Umbilical cord (tissue), 2 donors: ENCODE data around the gene PLA2G4E. TPM values are rescaled to one million over a fixed set of nuclear protein-coding genes. Genes with fewer than 3 reads are reported as not detected.

Experiments
- DNase-seq: peaks from one replicate; pipeline ENCODE4 v3.0.0-alpha.2; 2015; ENCODE audit warnings: low spot score
- total RNA-seq: library from RNA; depleted of rRNA; stranded (reverse); fragments of >200 nt; gene quantifications from one replicate; pipeline ENCODE4 v1.2.3, GENCODE V29; 2014; ENCODE audit warnings: low replicate concordance; ENCODE audit not compliant: insufficient read depth

The PLA2G4E gene
- total RNA-seq, 1 donor from 2014 or later: 0.72 TPM

DNA sequence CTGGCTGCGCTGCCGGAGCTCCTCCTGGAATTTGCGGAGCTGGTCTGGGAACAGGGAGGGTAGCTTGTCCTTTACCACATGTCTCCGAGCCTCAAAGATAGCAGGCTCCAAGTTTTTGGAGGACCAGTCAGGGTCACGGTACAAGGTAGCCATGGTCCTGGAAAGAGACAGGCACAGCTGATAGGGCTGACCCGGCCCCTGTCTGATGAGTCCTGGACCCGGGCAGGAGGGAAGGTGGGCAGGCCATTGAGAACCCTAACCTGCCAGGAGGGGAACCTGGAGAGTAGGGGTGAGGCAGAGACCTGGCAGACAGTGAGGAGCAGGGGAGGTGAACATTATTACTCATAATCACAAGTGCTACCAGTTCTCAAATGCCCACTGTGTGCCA lies 28.0 kb downstream of the PLA2G4E start:
- no peak for DNase-seq

DNA sequence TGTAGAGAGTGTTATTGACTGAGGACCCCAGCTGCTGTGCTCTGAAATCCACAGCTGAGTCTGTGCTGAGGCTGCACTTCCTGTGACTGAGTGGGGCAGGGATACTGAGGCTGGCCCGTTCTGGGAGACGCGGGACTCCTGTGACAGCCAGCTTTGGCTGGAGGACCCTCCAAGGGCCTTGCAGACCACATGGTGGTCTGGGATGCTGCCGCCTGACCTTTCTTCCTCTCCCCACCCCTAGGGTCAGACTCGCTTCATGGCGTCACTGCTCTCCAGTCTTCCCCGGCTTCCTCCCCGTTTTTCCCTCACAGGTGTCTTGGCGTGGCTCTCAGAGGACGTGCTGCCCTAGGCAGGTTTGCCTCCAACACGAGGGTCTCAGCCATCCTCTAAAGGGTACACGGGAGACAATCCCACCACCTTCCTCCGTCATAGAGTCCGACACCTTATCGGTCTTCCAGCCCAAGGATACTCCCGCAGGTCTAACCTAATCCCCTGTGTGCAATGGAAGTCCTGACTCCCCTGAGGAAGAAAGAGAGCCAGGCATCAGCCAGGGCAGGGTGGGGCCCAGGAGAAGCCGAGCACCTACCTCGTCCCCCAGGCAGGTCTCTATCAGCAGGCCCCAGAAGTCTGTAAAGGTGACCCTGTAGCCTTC lies 28.6 kb downstream of the PLA2G4E start:
- no peak for DNase-seq

DNA sequence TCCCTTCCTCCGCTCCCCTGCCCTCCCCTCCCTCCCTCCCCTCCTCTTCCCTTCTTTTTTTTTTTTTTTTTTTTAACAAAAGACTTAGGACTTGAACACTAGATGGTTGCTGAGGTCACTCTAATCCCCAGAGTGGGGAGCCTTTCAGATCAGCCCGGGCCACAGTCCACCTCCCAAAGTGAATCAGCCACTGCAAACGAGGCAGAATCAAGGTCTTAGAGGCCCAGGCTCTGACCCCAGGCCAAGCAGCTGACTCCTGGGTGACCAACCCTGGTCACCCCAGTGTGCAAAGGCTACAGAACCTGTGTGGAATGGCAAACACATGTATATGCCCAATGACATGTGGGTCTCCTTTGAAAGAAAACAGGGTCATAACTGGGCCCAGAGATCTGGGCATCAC lies 30.2 kb downstream of the PLA2G4E start:
- no peak for DNase-seq

DNA sequence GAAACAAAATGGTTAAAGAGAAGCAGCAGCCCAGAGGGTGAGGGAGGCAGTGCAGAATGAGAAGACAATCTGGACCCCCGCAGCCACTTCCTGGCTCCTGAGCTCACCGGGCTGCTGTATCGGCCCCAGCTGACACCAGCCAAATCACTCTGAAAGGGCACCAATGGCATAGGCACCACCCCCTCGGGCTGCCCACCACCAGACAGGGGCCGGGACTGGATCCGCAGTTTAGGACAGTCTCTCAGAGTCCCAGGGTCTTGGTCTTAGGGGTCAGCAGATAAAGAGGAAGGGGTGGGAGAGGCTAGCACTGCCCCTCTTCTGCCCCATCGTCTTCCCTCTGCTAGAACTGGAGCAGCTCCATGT lies 30.6 kb downstream of the PLA2G4E start:
- DNase-seq: no peak

DNA sequence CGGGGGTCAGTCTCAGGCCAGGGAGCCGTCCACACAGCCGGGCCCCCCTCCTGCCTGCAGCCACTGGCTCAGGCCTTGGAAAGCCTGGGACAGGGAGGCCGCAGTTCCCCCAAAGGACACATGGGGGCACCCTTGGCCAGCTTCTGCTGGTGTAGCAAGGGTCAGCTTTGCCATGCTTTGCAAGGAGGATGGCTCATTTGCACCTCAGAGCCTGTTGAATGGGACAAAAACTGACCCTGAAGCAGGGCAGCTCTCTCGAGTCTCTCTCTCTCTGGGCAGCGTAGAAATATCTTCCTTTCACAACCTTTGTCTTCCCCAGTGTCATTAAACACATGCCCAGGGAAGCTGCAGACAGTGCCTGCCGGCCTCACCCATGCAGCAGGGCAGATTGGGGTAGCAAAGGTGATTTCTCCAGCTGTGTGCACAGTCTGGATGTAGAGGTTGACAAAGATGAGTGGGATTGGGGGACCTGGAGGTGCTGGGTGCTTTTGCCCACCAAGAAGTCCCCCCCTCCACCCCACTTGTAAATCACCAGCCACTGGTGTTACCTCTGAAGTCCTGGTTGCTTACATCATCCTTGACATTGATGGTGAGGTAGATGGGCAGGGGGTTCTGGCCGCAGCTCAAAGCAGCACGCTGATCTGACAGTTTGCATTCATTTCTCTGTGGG lies 31.1 kb downstream of the PLA2G4E start:
- peak; percentile 75 for DNase-seq

DNA sequence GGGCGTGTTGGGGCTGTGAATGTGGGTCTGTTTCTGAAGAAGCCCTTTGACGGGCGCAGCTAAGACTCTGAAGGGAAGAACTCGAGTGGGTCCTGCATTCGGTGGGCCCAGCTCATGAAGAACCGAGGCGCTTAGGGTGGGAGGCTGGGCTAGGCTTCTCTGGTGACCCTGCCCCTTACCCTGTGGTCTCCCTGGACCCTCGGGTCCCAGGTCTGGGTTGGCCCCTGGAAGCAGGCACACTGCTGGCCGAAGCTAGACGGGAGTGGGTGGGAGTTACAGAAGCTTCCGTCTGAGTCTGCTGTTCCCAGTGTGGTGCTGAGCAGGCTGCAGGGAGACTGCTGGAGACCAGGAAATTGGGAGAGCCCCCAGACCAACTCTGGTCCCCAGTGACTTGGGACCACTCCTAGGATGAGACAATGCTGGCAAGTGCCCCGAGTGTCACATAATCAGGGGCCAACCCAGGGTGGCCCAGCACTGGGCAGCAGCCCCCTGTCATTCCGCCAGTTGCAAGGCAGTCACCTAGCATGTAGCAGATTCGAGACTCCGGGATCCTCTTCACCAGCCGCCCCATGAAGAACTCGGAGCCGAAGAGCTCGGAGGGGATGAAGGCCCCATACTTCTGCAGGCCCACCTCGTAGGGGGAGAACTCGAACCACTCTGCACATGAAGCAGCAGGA lies 31.8 kb downstream of the PLA2G4E start:
- DNase-seq: no peak

DNA sequence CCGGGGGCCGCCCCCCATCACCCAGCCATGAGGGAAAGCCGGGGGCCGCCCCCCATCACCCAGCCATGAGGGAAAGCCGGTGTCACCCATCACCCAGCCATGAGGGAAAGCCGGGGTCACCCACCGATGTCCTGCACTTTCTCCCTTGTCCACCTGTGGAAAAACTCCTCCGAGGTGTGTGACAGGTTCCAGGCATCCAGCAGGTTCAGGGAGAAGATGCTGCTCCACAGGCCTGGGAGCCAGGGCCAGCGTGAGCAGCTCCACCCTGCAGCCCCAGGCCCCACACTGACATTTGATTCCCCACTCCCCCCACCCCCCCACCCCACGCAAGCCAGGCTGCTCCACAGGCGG lies 32.9 kb downstream of the PLA2G4E start:
- no peak for DNase-seq

DNA sequence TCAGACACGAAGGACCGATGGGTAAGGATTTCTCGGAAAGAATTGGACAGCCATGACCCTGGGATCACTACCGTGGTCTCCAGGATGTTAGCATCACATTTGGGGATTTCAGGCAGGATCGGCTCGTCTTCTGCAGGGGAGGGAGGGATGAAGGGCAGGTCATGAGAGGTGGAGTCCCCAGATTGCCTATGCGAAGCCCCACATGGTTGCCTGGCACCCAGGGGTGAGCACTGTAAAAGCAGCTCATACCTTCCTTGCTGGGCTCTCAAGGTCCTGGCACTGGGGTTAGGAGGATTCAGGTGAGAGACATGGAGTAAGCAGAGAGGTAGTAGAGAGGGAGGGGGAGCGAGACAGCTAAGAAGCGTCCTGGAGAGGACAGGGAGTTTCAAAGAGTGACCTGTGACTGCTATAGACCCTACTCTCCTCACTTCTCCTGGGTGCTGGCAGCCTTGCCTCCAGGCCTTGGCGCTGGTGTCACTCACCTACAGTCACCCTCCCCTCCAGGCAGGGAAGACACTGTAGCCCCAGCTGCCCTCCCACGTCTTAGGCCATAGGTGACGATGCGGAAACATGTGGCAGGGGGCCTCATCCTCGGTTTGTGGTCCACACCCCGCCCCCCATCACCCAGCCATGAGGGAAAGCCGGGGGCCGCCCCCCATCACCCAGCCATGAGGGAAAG lies 33.5 kb downstream of the PLA2G4E start:
- DNase-seq: no peak

DNA sequence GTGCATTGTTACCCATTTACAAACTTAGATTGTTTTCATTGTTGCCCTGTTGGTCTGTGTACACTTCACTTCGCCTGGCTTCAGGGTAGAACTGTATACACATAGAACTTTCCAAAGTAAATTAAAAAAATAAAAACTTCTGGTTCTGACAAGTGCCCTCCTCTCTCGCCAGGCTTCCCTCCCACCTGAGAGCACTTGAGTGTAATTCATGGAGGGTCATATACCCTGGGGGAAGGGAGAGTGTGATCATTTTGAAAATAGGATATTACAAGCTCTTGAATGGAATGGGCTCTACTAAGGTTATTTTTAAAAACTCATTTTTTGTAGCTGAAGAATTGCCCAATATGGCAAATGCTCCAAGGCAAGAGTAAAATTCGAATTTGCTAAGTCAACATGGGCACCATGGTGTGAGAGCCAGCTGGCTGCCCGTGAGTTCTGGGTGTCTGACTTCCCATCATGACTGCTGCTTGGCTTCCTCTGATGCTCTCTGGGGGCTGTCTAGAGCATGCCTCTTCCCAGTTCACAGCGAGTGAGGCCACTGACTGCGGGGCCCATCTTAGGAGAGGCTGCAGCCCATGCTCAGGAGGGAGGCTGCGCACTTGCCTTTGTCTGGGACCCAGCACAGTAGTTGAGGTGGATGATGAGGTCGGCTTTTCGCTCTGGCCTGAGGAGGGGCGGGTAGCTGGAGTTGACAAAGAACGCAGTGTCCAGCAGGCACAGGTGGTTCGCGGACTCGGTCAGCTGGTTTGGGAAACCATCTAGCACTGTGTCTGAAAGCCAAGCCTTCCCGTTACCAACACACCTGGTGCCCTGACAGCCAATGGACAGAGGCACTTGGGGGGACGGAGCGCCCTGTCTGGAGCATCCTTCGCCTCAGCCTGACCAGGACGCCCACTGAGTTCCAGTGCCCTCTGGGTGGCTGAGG lies 35.3 kb downstream of the PLA2G4E start:
- no peak for DNase-seq

DNA sequence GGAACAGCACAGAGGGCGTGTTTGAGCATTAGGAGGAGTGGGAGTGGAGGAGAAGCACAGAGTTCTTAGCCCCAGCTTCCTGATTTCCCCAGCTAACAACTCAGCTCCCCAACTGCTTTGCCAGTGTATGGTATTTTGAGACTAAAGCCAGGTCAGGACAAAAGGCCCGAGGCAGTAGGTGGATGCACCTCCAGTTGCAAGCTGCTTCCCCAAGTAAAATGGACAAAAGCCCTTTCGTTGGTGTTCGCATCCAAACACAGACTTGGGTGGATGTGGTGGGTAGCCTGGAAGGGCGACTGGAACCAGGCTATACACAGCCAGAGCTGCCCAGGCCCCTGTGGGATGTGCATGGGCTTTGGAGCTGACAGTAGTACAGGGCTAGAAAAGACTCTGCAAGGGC lies 36.2 kb downstream of the PLA2G4E start:
- DNase-seq: no peak

DNA sequence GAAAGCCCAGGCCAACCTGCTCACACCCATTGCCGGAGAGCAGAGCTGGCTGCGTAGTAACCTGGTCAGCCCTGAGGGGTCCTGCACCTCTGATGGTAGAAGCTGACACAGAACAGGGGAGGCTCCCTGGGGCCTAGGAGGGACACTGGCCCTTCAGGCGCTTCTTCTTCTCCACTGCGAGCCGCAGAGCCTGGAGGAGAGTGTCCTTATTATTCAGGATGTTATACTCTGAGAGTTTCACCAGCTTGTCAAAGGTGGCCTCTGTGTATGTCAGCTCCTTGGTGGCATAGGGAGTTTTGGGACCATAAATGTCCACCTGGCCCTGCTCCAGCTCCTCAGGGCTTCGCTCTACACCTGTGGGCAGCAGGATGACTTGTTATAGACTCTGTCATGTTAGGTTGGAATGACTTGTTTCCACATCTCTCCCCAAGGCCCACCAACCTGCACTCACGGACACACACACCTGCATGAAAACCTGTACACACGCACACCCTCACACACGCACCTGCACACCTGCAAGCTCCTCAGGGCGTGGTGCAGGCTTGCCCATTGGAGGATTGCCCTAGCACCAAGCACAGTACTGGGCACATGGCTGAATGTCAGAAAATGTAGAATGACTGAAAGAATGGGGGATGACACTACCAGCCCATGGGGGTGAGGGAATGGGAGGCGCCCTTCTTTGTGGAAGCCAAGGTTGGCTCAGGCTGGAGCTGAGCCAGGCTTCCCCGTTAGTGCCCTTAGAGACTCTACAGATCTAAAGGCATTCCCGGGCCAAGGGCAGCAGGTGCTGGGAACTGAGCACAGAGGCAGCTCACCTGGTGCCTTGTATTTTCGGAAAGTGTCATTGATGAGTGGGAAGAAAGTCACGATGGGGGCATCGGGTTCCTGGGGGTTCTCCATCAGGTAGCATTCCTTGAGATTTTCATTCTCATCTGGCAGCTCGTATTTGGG lies 36.9 kb downstream of the PLA2G4E start:
- DNase-seq: no peak

DNA sequence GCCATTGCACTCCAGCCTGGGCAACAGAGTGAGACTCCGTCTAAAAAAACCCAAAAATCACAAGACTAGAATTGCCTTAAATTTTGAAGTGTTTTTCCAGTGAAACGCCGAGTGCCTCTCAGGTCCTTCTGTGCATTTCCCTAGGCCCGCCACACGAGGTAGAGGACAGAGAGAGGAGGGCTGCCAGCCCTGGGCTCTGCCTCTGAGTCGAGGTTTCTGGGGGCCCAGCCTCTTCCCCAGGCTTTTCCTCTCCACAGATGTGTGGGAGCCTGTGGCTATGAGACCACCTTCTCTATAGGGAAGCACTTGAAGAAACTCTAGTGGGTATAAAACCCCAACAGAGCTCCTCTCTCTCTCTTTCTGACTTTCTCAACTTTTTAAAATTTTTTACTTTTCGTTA lies 37.6 kb downstream of the PLA2G4E start:
- no peak for DNase-seq

DNA sequence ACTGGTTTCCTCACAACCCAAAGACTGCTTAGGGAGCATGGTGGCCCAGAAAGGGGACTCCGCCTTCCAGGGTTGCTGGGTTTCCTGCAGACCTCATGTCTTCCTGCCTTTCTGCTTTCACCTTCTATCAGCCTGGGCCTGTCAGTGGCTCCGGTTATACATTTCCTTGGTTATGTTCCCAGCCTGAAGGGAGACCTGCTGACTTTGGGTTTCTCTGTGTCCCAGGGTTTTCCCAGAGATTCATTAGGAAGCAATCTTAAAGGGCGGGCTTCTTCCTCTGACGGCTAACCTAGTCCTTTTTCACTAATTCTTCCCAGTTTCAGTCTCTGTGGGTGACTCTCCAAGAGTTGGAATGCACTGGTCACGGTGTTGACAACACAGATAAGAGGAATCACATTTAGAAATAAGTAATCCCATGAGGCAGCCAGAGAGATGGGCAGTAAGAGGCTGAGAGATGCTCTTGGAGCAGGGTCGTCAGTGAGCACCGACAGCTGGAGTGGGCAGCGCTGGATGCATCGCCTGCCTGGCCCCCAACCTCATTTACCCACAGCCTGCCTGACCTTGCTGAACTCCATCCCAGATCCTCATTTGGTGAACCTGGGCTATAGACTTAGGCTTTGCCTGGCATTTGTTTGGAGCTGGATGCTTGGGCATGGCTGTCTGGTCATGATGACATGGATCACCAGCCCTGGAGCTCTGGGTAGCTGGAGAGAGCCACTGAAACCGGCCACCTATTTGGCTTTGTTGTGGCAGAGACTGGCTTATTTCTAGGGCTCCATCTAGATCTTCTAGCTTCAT lies 38.5 kb downstream of the PLA2G4E start:
- no peak for DNase-seq

DNA sequence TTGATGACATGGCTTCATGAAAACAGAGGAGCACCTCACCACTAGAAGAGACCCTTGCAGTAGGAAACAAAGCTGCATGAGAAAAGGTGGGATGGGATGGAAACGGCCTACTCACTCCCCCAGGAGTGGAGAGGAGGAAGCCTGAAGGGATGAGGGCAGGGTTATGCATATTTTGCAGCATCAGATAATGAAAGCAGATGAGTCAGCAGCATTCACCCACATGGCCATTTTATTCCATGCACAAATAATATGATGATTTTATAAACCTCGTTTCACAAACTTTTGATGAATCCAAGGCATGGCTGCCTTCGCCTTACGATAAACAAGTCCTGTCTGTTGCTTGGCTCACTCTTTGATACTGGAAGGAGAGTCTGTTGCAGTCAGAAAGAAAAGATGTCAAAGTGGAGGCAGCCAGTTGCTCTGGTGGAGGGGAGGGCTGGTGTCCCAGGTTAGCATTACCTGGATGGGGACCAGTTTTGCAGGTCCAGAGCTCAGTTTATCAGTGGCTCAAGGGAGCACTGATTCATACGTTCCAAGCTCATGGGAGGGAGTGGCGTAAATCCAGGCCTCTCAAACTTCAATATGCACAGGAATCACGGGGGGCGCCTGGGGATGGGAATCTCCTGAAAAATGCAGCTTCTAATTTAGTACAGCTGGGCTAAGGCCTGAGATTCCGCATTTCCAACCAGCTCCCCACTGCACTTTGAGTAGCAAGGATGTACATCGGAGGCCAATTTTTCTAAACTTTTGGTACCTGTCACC lies 39.3 kb downstream of the PLA2G4E start:
- DNase-seq: peak; percentile 53

DNA sequence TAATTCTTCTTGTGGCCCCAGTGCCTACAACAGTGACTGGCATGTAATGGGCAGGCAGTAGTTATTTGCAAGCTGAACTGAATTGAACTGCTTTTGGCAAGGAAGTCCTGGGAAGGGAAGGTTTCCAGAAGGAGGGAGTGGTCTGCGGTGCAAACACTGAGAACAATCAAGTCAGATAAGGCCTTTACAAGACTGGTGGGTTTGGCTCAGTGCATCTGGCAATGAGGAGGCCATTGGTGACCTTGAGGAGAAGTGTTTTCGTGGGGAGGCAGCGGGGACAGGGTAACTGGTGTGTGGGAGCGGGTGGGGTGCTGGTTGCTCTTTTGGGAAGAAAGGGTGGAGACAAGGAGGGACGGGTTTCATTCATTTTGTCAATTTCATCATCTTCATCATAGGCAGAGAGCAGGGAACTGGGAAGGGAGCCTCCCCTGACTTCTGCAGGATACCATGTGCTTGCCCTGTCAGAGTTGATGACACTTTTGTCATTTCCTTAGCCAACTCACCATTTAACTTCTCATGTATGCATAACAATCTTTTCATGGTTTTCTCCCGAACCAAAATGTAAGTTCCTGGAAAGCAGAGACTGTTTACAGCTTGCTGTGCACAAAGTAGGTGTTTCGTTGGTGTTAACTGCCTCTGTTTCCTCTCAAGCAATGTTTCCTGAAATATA lies 40.1 kb downstream of the PLA2G4E start:
- DNase-seq: peak; percentile 42

DNA sequence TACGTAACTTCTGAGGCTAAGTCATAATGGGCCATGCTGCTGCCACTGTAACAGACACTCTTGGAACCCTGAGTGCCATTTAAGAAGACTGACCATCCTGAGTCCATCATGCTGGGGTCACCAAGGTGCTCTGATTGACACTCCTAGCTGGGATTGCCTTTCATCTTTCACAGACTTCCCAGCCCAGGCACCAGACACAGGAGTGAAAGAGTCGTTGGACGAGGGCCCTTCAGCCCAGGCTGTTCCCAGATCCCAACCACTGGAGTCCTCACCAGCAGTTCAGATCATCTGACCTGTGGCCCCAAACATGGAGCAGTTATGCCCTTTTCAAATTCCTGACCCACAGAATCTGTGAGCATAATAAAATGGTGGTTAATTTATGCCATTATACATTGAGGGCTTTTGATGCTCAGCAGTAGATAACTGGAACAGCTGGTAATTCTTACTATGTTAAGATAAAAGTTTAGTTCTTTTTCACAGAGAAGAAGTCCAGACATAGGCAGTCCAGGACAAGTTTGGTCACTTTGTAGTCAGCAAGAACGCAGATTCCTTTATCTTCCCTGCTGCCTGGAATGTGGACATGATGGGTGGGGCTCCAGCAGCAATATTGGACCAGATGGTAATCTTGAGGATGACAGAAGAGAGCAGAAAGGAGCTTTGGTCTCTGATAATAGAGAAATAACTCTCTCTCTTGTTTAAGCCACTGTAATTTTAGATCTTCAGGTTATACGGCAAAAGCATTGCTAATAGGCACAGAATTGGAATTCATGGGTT lies 41.2 kb downstream of the PLA2G4E start:
- DNase-seq: peak; percentile 72

DNA sequence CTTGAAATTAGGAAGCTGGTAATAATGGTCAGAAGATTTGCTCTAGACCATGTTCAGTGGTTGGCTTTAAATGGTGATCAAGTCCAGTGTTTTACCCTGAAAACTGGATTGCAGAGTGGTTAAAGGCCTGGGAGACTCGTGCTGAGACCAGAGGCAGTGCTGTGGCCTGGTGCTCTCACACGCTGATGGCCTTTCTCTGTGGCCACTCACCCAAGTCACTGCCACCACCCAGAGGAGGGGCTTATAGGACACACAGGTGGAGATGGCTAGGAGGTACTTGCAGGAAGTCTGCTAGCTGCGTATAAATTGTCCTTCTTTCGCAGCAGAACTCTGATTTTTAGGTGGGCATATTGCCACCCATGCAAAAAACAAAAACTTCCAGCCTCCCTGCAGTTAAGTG lies 42.3 kb downstream of the PLA2G4E start:
- DNase-seq: no peak
